Smooth muscle cell (in vitro differentiated cells): Measurements from ENCODE around the gene RPS6KA2. TPM values are rescaled to one million over a fixed set of nuclear protein-coding genes. Genes with fewer than 3 reads are reported as not detected.

ENCODE experiments used
- DNase-seq: peaks from one replicate; lab custom pipeline; 2025; ENCODE audit not compliant: unreplicated experiment; lab: John Stamatoyannopoulos, UW
- H2AFZ ChIP-seq: fragments of 200-600 bp; sonication (generic); 2 replicates; pipeline ENCODE4 v1.6.0; 2016; ENCODE audit warnings: antibody characterized with exemption, low read depth, mild to moderate bottlenecking
- H3F3A ChIP-seq: fragments of 200-600 bp; sonication (generic); 2 replicates; pipeline ENCODE4 v1.6.0; 2017; ENCODE audit warnings: antibody characterized with exemption, low read depth
- H3K27ac ChIP-seq: fragments of 200-600 bp; sonication (generic); 2 replicates; pipeline ENCODE4 v1.5.1; 2016; ENCODE audit warnings: low read depth, mild to moderate bottlenecking
- H3K27me3 ChIP-seq: fragments of 200-600 bp; sonication (generic); 2 replicates; pipeline ENCODE4 v1.6.1; 2016; ENCODE audit warnings: low read depth, mild to moderate bottlenecking
- H3K36me3 ChIP-seq: fragments of 200-600 bp; sonication (generic); 2 replicates; pipeline ENCODE4 v1.5.1; 2016; ENCODE audit warnings: low read depth
- H3K4me1 ChIP-seq: fragments of 200-600 bp; sonication (generic); 2 replicates; pipeline ENCODE4 v1.5.1; 2016; ENCODE audit warnings: low read depth
- H3K4me2 ChIP-seq: fragments of 200-600 bp; sonication (generic); 2 replicates; pipeline ENCODE4 v1.6.0; 2016; ENCODE audit warnings: mild to moderate bottlenecking
- H3K4me3 ChIP-seq: fragments of 200-600 bp; sonication (generic); 2 replicates; pipeline ENCODE4 v1.5.1; 2016; ENCODE audit warnings: mild to moderate bottlenecking
- H3K79me2 ChIP-seq: fragments of 200-600 bp; sonication (generic); 2 replicates; pipeline ENCODE4 v1.6.0; 2016; ENCODE audit warnings: low read depth, mild to moderate bottlenecking
- H3K9ac ChIP-seq: fragments of 200-600 bp; sonication (generic); 2 replicates; pipeline ENCODE4 v1.6.0; 2016; ENCODE audit warnings: low read depth
- H3K9me3 ChIP-seq: fragments of 200-600 bp; sonication (generic); replicated peaks from 2 replicates; pipeline ENCODE4 v1.5.1; 2016; ENCODE audit warnings: low read depth
- H4K20me1 ChIP-seq: fragments of 200-600 bp; sonication (generic); 2 replicates; pipeline ENCODE4 v1.6.0; 2016; ENCODE audit warnings: low read depth
- WGBS: methylation state at CpG from one replicate; pipeline ENCODE4 v1.1.7; 2016; ENCODE audit warnings: low lambda C conversion rate; 5-methylcytosine and 5-hydroxymethylcytosine counted together
- polyA plus RNA-seq: library from polyadenylated mRNA; unstranded; fragments of >200 nt; fragmentation: Nextera tagmentation; extraction: Ambion mirVana; gene quantifications from 2 replicates; pipeline ENCODE4 v1.2.1, GENCODE V29; 2016
- total RNA-seq: library from RNA; depleted of rRNA; stranded (reverse); fragments of >200 nt; gene quantifications from 2 replicates; pipeline ENCODE4 v1.2.3, GENCODE V29; 2014
- TF ChIP-seq, protein P1 (sequence below): fragments of 200-600 bp; sonication (generic); IDR thresholded peaks from 2 replicates; pipeline ENCODE4 v1.5.1; 2017; ENCODE audit warnings: borderline replicate concordance, mild to moderate bottlenecking, antibody characterized with exemption; ENCODE audit not compliant: insufficient read depth, poor library complexity, severe bottlenecking

The RPS6KA2 gene
- total and polyA plus RNA-seq, 2 experiments from 2014 or later: 7.8 to 10.4 TPM

- H3K9ac ChIP-seq: no peak overlapping the region
- no peak overlapping the region for H3K4me2 ChIP-seq
- no peak overlapping the region for H3K4me3 ChIP-seq
- 94% methylated on average over 9 of the region's 9 CpGs for WGBS
- H3K36me3 ChIP-seq: no peaks in the 10 kb centered on the region
- H3F3A ChIP-seq: no peaks in the 10 kb centered on the region
- H4K20me1 ChIP-seq: no peaks in the 10 kb centered on the region
- H3K27ac ChIP-seq: no peak overlapping the region
- no peaks in the 10 kb centered on the region for H3K79me2 ChIP-seq
- H3K9me3 ChIP-seq: no peaks in the 10 kb centered on the region
- no peak for DNase-seq
- peaks cover 18% of the 10 kb centered on the region for H3K27me3 ChIP-seq
- TF ChIP-seq, protein P1, sequence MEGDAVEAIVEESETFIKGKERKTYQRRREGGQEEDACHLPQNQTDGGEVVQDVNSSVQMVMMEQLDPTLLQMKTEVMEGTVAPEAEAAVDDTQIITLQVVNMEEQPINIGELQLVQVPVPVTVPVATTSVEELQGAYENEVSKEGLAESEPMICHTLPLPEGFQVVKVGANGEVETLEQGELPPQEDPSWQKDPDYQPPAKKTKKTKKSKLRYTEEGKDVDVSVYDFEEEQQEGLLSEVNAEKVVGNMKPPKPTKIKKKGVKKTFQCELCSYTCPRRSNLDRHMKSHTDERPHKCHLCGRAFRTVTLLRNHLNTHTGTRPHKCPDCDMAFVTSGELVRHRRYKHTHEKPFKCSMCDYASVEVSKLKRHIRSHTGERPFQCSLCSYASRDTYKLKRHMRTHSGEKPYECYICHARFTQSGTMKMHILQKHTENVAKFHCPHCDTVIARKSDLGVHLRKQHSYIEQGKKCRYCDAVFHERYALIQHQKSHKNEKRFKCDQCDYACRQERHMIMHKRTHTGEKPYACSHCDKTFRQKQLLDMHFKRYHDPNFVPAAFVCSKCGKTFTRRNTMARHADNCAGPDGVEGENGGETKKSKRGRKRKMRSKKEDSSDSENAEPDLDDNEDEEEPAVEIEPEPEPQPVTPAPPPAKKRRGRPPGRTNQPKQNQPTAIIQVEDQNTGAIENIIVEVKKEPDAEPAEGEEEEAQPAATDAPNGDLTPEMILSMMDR: no peak
- H3K4me1 ChIP-seq: no peaks in the 10 kb centered on the region
- H2AFZ ChIP-seq: no peak overlapping the region
Measured at GRCh38 chr6:166670013-166670412, 43.0 kb upstream of the RPS6KA2 start.

GRCh38 chr6:166667796-166668610, 41.0 kb upstream of the RPS6KA2 start:
- Histone ChIP-seq H2AFZ (no peak overlapping the region), H3K36me3 (no peaks in the 10 kb centered on the region), H3K79me2 (no peaks in the 10 kb centered on the region)

DNA sequence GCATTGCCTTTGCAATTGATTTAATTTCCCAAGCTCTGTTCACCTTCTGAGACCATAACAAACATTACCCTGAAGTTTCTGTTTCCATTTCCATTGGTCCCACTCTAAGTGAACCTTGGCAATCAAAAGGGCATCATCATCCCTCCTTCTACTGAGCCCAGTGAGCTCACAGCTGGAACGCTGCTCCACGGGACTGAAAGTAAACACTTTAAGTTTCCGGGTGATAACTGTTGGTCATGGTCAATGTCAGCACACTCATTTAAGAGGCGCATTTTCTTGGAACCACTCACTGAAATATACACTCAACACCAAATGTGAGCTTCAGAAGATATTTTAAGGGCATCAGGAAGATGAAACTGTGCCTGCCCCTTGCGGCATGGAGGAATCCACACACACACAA, 37.1 kb upstream of the RPS6KA2 start:
- TF ChIP-seq, protein P1: no peak
- no peak overlapping the region for H2AFZ ChIP-seq
- no peak overlapping the region for H3K4me3 ChIP-seq
- H3K9ac ChIP-seq: no peak overlapping the region
- H3K36me3 ChIP-seq: no peaks in the 10 kb centered on the region
- H3F3A ChIP-seq: no peaks in the 10 kb centered on the region
- no peak overlapping the region for H3K4me2 ChIP-seq
- no peaks in the 10 kb centered on the region for H3K4me1 ChIP-seq
- H3K79me2 ChIP-seq: no peaks in the 10 kb centered on the region
- no peaks in the 10 kb centered on the region for H4K20me1 ChIP-seq
- WGBS: 51% methylated on average over 5 of the region's 5 CpGs
- no peak for DNase-seq
- H3K27ac ChIP-seq: no peak overlapping the region
- H3K9me3 ChIP-seq: no peaks in the 10 kb centered on the region
- peaks cover 14% of the 10 kb centered on the region for H3K27me3 ChIP-seq

More at GRCh38 chr6:166667796-166668610, 41.0 kb upstream of the RPS6KA2 start:
- Histone ChIP-seq H3K4me1 (no peaks in the 10 kb centered on the region), H4K20me1 (no peaks in the 10 kb centered on the region), H3K9ac (no peak overlapping the region), H3K4me3 (no peak overlapping the region), H3K4me2 (no peak overlapping the region), H3K27me3 (peaks cover 18% of the 10 kb centered on the region), H3K27ac (no peak overlapping the region), H3K9me3 (no peaks in the 10 kb centered on the region), H3F3A (no peaks in the 10 kb centered on the region)
- TF ChIP-seq, protein P1: no peak
- no peak for DNase-seq
- WGBS: 88% methylated on average over 18 of the region's 18 CpGs

DNA sequence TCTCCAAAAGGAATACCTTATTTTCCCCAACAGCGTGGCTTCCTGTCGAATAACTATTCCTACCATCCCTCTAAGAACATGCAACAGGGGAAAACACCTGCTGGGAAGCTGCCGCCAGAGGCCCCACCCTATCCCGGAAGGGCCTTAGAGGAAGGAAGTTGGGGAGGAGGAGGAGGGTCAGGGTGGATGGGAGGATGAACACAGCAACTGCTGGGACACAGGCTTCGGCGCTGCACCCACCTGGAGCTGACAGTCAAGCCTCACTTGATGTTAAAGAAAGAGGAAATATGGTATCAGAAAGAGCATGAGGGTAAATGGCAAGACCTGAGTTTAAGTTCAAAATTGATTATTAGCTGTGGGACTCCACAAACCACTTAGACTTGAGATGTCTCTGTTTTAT, 36.5 kb upstream of the RPS6KA2 start:
- H3K9me3 ChIP-seq: no peaks in the 10 kb centered on the region
- no peak overlapping the region for H3K4me2 ChIP-seq
- TF ChIP-seq, protein P1: no peak
- H2AFZ ChIP-seq: no peak overlapping the region
- H4K20me1 ChIP-seq: no peaks in the 10 kb centered on the region
- H3K27ac ChIP-seq: no peak overlapping the region
- no peaks in the 10 kb centered on the region for H3F3A ChIP-seq
- peaks cover 14% of the 10 kb centered on the region for H3K27me3 ChIP-seq
- WGBS: 76% methylated on average over 6 of the region's 6 CpGs
- no peaks in the 10 kb centered on the region for H3K36me3 ChIP-seq
- H3K9ac ChIP-seq: no peak overlapping the region
- no peaks in the 10 kb centered on the region for H3K4me1 ChIP-seq
- no peak overlapping the region for H3K4me3 ChIP-seq
- DNase-seq: no peak
- H3K79me2 ChIP-seq: no peaks in the 10 kb centered on the region
